Activated CD4-positive, alpha-beta T cell treated with anti-CD3 and anti-CD28 coated beads, Interleukin-2, amount 50 U/mL, for 24 hours (primary cell): Measurements from ENCODE around the gene ATP11C.
"Not testable (repeated sequence)": the region's sequence is repeated elsewhere in the genome, so short reads cannot be mapped to it uniquely, and the experiment has no call there.

Experiments used
- DNase-seq, 2 donors: peaks; one replicate each; pipeline ENCODE4 v3.0.0-alpha.2; 2020; ENCODE audit warnings: low read depth in 1 of 2, low spot score in 1 of 2

ATP11C gene

GRCh38 chrX:139932901-139933796 is at the start of gene ATP11C:
Gene ATP11C, minus strand, starts transcription at chrX:139933053. Its CDS starts 1,011 bp downstream, at chrX:139932042.
- peak; percentile 62 to 76 for DNase-seq

DNA sequence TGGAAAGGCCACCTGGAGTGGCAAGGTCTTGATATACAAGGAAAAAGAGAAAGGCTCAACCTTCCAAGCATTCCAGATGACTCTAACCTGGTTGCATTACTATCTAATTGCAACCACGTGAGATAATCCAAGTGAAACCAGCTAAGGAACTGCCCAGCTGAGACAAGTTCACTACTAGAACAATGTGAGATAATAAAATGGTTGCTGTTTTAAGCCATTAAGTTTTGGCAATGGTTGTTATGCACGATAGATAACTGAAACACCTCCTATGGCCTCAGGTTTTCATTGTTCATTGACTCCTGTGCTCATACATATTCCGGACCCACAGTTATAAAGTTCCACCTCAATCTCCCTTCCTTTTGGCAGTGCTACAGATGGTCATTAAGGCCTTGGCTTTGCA is 41.6 kb upstream of the ATP11C start:
- no peak for DNase-seq

- no peak for DNase-seq
Measured at GRCh38 chrX:139972629-139973624, 40.1 kb upstream of the ATP11C start.

DNA sequence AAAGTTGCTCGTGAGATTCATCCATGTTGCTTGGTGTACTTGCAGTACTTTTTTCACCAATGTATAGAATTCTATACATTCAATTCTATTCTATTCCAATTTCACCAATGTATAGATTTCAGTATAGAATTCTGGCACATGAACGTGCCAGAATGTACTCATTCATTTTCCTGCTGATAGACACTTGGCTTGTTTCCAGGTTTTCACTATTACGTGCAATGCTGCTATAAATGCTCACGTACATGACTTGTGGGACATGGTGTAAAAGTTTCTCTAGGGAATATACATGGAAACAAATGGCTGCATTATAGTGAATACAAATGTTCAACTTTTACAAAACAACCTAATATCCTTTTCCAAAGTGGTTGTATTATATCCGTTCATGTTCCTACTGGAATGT is 39.3 kb upstream of the ATP11C start:
- DNase-seq, result no peak

DNA sequence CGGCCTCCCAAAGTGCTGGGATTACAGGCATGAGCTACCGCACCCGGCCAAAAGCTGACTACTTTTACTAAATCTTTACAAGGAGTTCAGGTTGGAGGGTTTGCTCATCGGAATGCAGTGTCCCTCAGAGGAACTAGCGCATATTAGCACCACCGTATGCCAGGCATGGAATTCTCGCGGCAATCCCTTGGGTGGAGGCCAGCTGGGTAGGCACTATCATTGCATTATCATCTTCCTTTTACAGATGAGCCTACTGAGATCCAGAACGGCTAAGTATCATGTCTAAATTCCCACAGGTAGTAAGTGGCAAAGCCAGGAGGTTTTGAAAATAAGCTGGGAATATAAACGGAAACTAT is 38.5 kb upstream of the ATP11C start:
- DNase-seq, result no peak

GRCh38 chrX:139969286-139969685 is 36.4 kb upstream of the ATP11C start:
- DNase-seq, result no peak

DNA sequence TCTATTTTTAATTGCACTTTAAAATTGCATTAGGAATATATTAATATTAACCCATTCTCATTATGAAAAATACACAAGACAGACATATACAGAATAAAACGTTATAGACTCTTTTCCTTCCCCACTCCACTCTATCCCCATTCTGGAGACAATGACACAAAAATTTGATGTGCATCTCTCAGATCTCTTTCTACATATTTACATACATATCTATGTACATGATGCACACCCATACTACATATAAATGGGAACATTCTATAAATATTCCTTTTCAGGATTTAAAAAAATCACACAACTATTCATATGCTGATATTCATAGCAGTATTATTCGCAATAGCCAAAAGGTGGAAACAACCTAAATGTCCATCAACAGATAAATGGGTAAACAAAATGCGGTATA is 34.9 kb upstream of the ATP11C start:
- no peak for DNase-seq

- DNase-seq, result no peak
Measured at GRCh38 chrX:139967300-139967699, 34.4 kb upstream of the ATP11C start.

DNA sequence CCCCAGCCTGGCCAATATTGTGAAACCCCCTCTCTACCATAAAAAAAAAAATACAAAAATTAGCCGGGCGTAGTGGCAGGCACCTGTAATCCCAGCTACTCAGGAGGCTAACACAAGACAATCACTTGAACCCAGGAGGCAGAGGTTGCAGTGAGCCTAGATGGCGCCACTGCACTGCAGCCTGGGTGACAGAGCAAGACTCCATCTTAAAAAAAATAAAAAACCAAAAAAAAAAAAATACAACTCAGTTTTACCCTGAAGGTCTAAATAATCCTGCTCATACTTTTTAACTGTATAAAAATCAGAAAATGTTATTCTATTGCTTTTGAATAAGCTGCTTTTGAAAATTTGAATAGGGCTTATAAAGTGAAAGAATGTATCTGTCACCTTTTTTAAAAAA is 33.3 kb upstream of the ATP11C start:
- not testable (repeated sequence) for DNase-seq

DNA sequence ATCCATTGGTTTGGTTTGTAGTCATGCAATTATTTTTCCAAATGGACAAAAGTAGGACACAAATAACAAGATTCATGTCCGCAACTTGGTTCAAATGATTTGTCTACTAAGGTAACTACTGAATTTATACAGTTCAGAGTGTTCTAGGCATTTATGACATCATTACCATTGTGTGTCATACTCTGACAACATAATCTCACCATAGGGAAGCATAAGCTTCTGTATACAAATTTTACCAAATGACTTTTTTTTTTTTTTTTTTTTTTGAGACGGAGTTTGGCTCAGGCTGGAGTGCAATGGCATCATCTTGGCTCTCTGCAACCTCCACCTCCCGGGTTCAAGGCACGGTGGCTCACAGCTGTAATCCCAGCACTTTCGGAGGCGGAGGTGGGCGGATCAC is 32.6 kb upstream of the ATP11C start, which contains the start of gene CXorf66:
TSS of gene CXorf66 (minus strand) at position 101 of the 400 bp plus-strand sequence. CDS start at position 76, 25 bp downstream.
- no peak for DNase-seq

- not testable (repeated sequence) for DNase-seq
Measured at GRCh38 chrX:139961091-139961490, 28.2 kb upstream of the ATP11C start.

DNA sequence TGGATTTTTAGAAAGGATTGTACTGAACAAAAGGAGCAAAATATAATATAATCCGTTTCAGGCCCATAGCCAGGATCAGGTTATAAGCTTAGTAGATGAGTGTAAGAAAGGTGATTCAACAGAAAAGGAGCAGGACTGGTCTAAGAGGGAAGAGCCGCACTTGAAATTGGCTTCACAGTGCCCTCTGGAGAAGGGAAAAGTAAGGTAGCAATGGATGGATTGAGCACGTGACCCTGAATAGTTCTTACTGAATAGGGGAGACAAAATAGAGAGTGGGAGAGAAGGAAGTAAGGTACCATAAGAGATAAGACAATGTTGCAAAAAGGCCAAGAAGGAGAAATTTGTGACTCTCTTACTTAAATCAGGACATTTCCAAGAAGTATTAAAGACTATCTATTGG is 16.9 kb upstream of the ATP11C start:
- DNase-seq, result no peak

DNA sequence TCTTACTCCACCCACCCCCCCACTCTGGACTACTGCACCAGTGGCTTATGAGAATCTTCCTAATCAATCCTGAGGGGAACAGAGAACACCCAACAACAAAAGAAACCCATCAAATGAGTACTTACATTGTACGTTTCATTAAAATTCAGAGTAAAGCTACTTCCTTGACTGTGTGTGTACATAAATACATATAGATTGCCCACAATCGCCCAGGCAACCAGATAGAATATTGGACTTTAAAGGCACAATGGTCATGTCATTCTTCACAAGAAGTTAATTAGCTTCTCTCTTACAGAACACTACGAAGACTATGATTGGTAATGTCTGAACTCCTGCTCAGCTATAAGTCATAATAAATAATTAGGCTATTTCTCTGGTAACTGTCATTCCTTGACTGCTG is 12.2 kb upstream of the ATP11C start:
- DNase-seq, result no peak

DNA sequence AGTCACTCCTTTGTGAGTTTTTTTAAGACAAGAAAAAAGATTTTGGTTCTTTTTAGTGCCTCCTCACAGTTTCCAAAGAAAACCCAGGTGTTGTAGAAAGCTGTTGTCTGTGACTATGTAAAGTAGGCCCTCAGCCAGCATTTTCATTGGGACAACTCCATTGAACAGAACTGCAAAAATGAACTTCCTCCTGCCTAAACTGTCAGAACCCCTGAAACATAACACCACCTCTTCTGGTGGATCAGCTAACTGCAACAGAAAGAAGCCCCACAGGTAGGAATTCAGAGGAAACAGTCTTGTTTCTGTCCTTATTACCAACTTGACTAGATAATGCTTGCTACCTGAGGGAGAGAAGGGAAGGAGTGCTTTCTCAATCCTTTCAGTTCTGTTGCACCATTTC is 3.4 kb upstream of the ATP11C start:
- DNase-seq, result no peak

DNA sequence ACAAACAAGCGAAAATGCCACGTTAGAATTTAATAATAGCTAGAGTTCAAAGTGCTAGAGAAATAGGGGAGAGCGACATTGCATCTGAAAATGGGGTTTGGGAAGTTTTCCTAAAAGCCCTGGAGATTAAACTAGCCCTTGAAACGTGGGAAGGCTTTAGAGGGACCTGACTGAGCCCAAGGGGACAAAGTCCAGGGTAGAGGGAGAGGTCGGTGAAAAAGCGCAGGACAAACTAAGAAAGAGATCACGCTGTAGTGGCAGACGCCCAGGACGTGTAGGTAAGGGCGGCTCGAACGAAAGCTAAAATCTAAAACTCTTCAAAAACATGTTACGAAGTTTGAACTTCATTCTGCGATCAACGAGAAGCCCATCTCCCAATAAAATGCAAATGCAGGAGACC is 1.1 kb upstream of the ATP11C start:
- DNase-seq, result no peak

DNA sequence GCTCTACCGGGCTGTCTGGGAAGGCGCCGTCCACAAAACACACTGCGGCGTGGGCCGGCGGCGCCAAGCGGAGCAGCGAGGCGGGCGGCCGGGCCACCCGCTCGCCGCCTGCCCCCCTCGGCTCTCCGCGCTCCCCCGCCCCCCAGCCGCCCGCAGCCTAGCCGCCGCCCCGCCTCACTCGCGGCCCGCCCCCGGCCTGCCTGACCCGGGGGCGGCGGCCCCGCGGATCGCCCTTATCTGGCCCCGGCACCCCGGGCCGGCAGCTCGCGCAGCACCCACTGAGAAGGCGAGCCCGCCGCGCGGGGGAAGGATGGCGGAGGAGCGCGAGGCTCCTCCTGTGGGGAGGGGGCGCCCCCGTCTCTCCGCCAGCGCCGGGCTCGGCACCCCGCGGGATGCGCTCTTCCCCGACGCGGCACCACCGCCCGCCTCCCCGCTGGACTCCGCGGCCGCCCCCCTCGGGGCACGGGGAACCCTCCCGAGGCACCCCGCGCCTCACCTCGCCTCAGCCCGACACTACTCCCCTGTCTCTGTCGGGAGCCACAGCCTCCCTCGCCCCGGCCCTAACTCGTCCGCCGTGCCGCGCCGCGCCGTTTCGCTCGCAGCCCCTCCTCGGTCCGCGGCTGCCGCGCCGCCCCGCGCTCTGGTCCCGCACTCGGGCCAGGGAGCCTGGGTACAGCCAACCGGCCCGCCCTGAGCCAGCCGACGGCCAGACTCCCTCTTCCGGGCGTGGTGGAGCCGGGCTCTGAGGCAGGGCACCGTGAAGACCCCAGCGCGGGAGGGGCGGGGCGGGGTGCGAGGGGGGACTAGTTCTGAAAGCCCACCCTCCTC is 566 bp downstream of the ATP11C start:
- peak in 1 of 2 donors; percentile 4 for DNase-seq

DNA sequence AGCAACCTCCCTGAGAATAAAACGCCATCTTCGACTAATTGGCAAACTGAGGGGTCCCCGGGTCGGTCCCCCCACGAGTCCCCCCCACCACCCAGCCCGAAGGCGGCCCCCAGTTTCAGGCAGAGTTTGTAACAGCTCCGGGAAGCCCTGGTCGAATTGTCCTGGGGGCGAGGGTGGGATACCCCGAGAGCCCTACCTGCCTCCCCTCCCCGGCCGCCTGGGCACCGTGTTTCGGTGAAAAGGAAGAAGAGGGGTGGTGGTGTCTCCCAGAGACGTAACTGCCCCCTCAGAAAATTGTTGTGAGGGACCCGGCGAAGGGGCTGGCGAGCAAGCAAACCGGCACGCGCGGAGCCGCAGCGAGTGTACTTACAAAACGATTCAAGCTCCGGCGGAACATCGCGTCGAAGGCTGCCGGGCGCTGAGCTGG is 1.2 kb downstream of the ATP11C start:
- DNase-seq, result peak in 1 of 2 donors; percentile 2

- DNase-seq, result no peak
Measured at GRCh38 chrX:139930916-139931645, 1.8 kb downstream of the ATP11C start.

GRCh38 chrX:139930401-139930800 is 2.5 kb downstream of the ATP11C start:
- DNase-seq, result no peak

DNA sequence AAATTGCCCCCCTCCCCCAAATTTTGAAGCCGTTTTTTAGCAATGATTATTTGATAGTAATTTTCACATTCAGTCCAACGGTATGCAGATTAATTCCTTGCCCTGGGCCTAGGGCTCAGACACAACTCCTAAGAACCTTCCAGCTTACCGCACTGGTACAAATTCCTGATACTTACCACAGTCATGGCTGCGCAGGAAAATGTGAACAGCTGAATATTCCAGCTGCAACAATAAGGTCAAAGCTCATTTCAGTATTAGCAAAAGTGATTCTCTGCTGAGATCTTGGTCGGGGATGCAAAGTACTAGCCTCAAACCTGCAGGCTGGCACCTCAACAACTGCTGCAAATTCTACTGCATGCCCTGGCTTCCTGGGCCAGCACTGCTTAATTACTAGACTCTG is 3.0 kb downstream of the ATP11C start:
- no peak for DNase-seq
